Tibial nerve (tissue), 4 donors: ENCODE measurements around the gene PAFAH1B2. TPM values are rescaled to one million over a fixed set of nuclear protein-coding genes. Genes with fewer than 3 reads are reported as not detected.

Source experiments
- DNase-seq, 2 donors: peaks; one replicate each; pipeline ENCODE4 v3.0.0-alpha.2; 2019; ENCODE audit warnings: low spot score in 2 of 2
- H3K27ac ChIP-seq, 4 donors: fragments of 200-600 bp; sonication (generic) in 3 of 4; one replicate each; pipeline ENCODE4 v1.5.1; 2017 to 2019; ENCODE audit warnings: mild to moderate bottlenecking in 1 of 4
- H3K27me3 ChIP-seq, 2 donors: fragments of 200-600 bp; sonication (generic) in 1 of 2; one replicate each; pipeline versions ENCODE4 v1.5.1 to v1.6.0; 2017 to 2019
- H3K36me3 ChIP-seq, 3 donors: fragments of 200-600 bp; sonication (generic); one replicate each; pipeline ENCODE4 v1.5.1; 2018 to 2019
- H3K4me1 ChIP-seq, 4 donors: fragments of 200-600 bp; sonication (generic) in 3 of 4; one replicate each; pipeline ENCODE4 v1.5.1; 2017 to 2019
- H3K4me3 ChIP-seq, 4 donors: fragments of 200-600 bp; sonication (generic) in 3 of 4; one replicate each; pipeline ENCODE4 v1.5.1; 2017 to 2019; ENCODE audit warnings: mild to moderate bottlenecking in 1 of 4, moderate library complexity in 1 of 4
- H3K9me3 ChIP-seq, 4 donors: fragments of 200-600 bp; sonication (generic) in 3 of 4; one replicate each; pipeline ENCODE4 v1.5.1; 2017 to 2019
- EP300 ChIP-seq, 2 donors: sonication (generic); formaldehyde crosslinking; IDR thresholded peaks; one replicate each; pipeline ENCODE4 v1.6.1; 2017; ENCODE audit warnings: antibody characterized with exemption in 2 of 2, mild to moderate bottlenecking in 1 of 2
- POLR2A ChIP-seq, 2 donors: fragments of 450-650 bp; IDR thresholded peaks; one replicate each; pipeline ENCODE4 v1.6.1; 2017; ENCODE audit warnings: antibody characterized with exemption in 2 of 2, mild to moderate bottlenecking in 2 of 2, moderate library complexity in 2 of 2
- WGBS, 2 donors: methylation state at CpG; one replicate each; pipeline ENCODE4 v1.1.5; 2018; 5-methylcytosine and 5-hydroxymethylcytosine counted together
- total RNA-seq, 4 donors: library from RNA; depleted of rRNA; stranded (reverse); fragments of >200 nt; gene quantifications; one replicate each; pipeline ENCODE4 v1.1.0, GENCODE V29; 2016
- TF ChIP-seq, protein P1 (sequence below), 5 experiments: fragments of 200-600 bp in 3 of 5; fragments of 450-650 bp in 2 of 5; sonication (generic) in 3 of 5; IDR thresholded peaks; one replicate each; pipeline ENCODE4 v1.5.1; 2016 to 2019; ENCODE audit warnings: antibody characterized with exemption in 5 of 5, mild to moderate bottlenecking in 3 of 5, moderate library complexity in 2 of 5

The PAFAH1B2 gene
- total RNA-seq, 4 donors from 2014 or later, result 96.9 to 125 (median 109) TPM

- Histone ChIP-seq H3K4me1 (peaks cover 10 to 92% (median 44%) of the 10 kb centered on the region in 4 donors), H3K4me3 (no peak overlapping the region), H3K27ac (peak overlapping the region; percentile 75 to 93 (median 87)), H3K9me3 (no peaks in the 10 kb centered on the region), H3K36me3 (peaks cover 0 to 59% (median 16%) of the 10 kb centered on the region in 3 donors), H3K27me3 (no peaks in the 10 kb centered on the region)
- TF ChIP-seq POLR2A (IDR thresholded peaks at IDR 0.05), result no peak
- TF ChIP-seq, protein P1, sequence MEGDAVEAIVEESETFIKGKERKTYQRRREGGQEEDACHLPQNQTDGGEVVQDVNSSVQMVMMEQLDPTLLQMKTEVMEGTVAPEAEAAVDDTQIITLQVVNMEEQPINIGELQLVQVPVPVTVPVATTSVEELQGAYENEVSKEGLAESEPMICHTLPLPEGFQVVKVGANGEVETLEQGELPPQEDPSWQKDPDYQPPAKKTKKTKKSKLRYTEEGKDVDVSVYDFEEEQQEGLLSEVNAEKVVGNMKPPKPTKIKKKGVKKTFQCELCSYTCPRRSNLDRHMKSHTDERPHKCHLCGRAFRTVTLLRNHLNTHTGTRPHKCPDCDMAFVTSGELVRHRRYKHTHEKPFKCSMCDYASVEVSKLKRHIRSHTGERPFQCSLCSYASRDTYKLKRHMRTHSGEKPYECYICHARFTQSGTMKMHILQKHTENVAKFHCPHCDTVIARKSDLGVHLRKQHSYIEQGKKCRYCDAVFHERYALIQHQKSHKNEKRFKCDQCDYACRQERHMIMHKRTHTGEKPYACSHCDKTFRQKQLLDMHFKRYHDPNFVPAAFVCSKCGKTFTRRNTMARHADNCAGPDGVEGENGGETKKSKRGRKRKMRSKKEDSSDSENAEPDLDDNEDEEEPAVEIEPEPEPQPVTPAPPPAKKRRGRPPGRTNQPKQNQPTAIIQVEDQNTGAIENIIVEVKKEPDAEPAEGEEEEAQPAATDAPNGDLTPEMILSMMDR (IDR thresholded peaks at IDR 0.05), result no peak
- TF ChIP-seq EP300 (IDR thresholded peaks at IDR 0.05), result no peak
- 89 to 91% methylated on average over 4 of the region's 4 CpGs for WGBS, 2 donors
- DNase-seq, result no peak
Measured at GRCh38 chr11:117219995-117220394, 75.9 kb downstream of the PAFAH1B2 start.

GRCh38 chr11:117220568-117220967 lies 76.5 kb downstream of the PAFAH1B2 start:
- peak in 1 of 2 donors; percentile 55 for DNase-seq
- Histone ChIP-seq H3K27ac (peak overlapping the region; percentile 75 to 93 (median 87)), H3K36me3 (peaks cover 0 to 59% (median 21%) of the 10 kb centered on the region in 3 donors), H3K4me3 (no peak overlapping the region), H3K9me3 (no peaks in the 10 kb centered on the region), H3K27me3 (no peaks in the 10 kb centered on the region), H3K4me1 (peaks cover 10 to 93% (median 44%) of the 10 kb centered on the region in 4 donors)
- TF ChIP-seq, protein P1 (IDR thresholded peaks at IDR 0.05), result no peak
- TF ChIP-seq EP300 (IDR thresholded peaks at IDR 0.05), result peak in 1 of 2 donors; percentile 47
- 33 to 49% methylated on average over 9 of the region's 9 CpGs for WGBS, 2 donors

DNA sequence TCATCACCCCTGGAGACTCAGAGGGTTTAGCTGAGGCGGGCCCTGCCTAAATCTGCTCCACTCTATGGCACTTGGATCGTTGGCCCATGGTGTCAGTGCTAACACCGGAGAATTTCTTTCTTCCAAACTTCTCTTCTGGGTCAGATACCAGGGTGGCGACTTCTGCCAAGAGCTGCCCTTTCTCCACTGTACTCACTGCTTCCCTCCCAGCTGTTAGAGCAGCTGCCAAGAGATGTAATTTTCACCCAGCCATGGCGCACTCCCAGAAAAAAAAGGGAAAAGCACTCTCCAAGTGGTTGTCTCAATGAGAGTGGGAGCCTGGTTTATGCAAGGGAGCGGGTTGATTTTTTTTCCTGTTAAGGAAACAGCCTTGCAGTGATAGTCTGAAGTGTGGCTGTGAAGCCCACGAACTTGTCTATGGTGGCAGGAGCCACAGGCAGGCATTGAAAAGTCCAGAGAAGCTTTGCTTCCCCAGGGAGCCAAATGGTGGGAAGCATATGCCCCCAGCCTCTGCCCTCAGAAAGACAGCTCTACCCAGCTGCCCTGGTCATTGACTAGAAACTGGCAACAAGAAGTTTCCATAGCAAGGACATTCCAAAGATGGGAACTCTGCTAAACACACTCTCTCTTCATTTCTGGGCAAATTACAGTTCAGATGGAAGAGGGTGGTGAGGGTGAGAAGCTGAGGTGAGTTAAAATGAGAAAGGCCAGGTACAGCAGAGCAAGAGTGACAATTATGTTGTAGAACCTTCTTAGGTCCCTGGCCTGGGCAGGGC lies 77.1 kb downstream of the PAFAH1B2 start:
- peaks cover 0 to 55% (median 23%) of the 10 kb centered on the region in 3 donors for H3K36me3 ChIP-seq
- TF ChIP-seq EP300 (IDR thresholded peaks at IDR 0.05) (no peak), POLR2A (IDR thresholded peaks at IDR 0.05) (no peak)
- TF ChIP-seq, protein P1 (IDR thresholded peaks at IDR 0.05), result no peak
- no peaks in the 10 kb centered on the region for H3K27me3 ChIP-seq
- H3K4me1 ChIP-seq, result peaks cover 10 to 91% (median 44%) of the 10 kb centered on the region in 4 donors
- H3K27ac ChIP-seq, result peak overlapping the region; percentile 75 to 93 (median 87)
- no peak for DNase-seq
- WGBS, 2 donors, result 14 to 43% methylated on average over 6 to 7 of the region's 7 CpGs
- H3K9me3 ChIP-seq, result no peaks in the 10 kb centered on the region
- no peak overlapping the region for H3K4me3 ChIP-seq

- Histone ChIP-seq H3K4me3 (no peak overlapping the region), H3K27me3 (no peaks in the 10 kb centered on the region), H3K4me1 (peaks cover 10 to 89% (median 44%) of the 10 kb centered on the region in 4 donors), H3K36me3 (peaks cover 0 to 60% (median 23%) of the 10 kb centered on the region in 3 donors), H3K27ac (peak overlapping the region; percentile 75 to 93 (median 87)), H3K9me3 (no peaks in the 10 kb centered on the region)
- TF ChIP-seq EP300 (IDR thresholded peaks at IDR 0.05) (peak; percentile 91), POLR2A (IDR thresholded peaks at IDR 0.05) (peak in 1 of 2 donors; percentile 29)
- TF ChIP-seq, protein P1 (IDR thresholded peaks at IDR 0.05), result no peak
- DNase-seq, result peak; percentile 79 to 90
- WGBS, 2 donors, result 21 to 36% methylated on average over 7 of the region's 7 CpGs
Measured at GRCh38 chr11:117221775-117222517, 77.9 kb downstream of the PAFAH1B2 start.
